Body of pancreas (tissue), 4 donors: ENCODE data around the gene LANCL2. TPM values are rescaled to one million over a fixed set of nuclear protein-coding genes. Genes with fewer than 3 reads are reported as not detected.

Experiments used
- ATAC-seq: fragments of 150-250 bp; one replicate; pipeline ENCODE4 v1.9.1; 2016
- DNase-seq, 4 donors: peaks; one replicate each; pipeline ENCODE4 v3.0.0-alpha.2; 2019
- H3K27ac ChIP-seq, 4 donors: fragments of 200-600 bp; sonication (generic); 1 replicate in 3 of 4; 2 replicates in 1 of 4; pipeline versions ENCODE4 v1.5.1 to v1.6.1; 2016 to 2019; ENCODE audit warnings: mild to moderate bottlenecking in 1 of 4, mixed read lengths in 1 of 4, moderate library complexity in 1 of 4
- H3K27me3 ChIP-seq, 2 donors: fragments of 200-600 bp; sonication (generic); one replicate each; pipeline ENCODE4 v1.6.0; 2016; ENCODE audit warnings: mild to moderate bottlenecking in 1 of 2
- H3K36me3 ChIP-seq, 2 donors: fragments of 200-600 bp; sonication (generic); replicated peaks in 1 of 2; 2 replicates each; pipeline ENCODE4 v1.5.1; 2016; ENCODE audit warnings: low read depth in 2 of 2; ENCODE audit not compliant: insufficient read depth in 1 of 2
- H3K4me1 ChIP-seq: fragments of 200-600 bp; sonication (generic); one replicate; pipeline ENCODE4 v1.6.0; 2016
- H3K4me3 ChIP-seq, 2 donors: fragments of 200-600 bp; sonication (generic); 1 replicate in 1 of 2; 2 replicates in 1 of 2; pipeline ENCODE4 v1.5.1; 2016 to 2019
- H3K9me3 ChIP-seq, 3 donors: fragments of 200-600 bp; sonication (generic); 1 replicate in 2 of 3; 2 replicates in 1 of 3; pipeline ENCODE4 v1.5.1; 2016
- CTCF ChIP-seq, 7 experiments: fragments of 450-650 bp in 4 of 7; fragments of 200-600 bp in 3 of 7; sonication (generic) in 3 of 7; IDR thresholded peaks; one replicate each; pipeline ENCODE4 v1.5.1; 2016 to 2019; ENCODE audit warnings: antibody characterized with exemption in 7 of 7
- POLR2A ChIP-seq, 3 donors: fragments of 450-650 bp; IDR thresholded peaks; one replicate each; pipeline ENCODE4 v1.6.1; 2016; ENCODE audit warnings: antibody characterized with exemption in 3 of 3, mild to moderate bottlenecking in 2 of 3
- WGBS, 2 donors: methylation state at CpG; one replicate each; pipeline ENCODE4 v1.1.5; 2017; 5-methylcytosine and 5-hydroxymethylcytosine counted together
- intact Hi-C: fragments of 100-400 bp; cut with DNase I; formaldehyde crosslinking; loops from one replicate; pipeline ENCODE4 v1.15.1; 2023
- total RNA-seq, 2 donors: library from RNA; depleted of rRNA; stranded (reverse); fragments of >200 nt; gene quantifications; one replicate each; pipeline ENCODE4 v1.1.0, GENCODE V29; 2016

Gene LANCL2
- total RNA-seq, 2 donors from 2014 or later: 4.4 to 10.9 TPM

- Histone ChIP-seq H3K9me3 (no peaks in the 10 kb centered on the region), H3K4me3 (no peak overlapping the region), H3K36me3 (no peaks in the 10 kb centered on the region), H3K27ac (no peak overlapping the region), H3K27me3 (no peaks in the 10 kb centered on the region), H3K4me1 (no peaks in the 10 kb centered on the region)
- ATAC-seq: no peak
- 83 to 88% methylated on average over 2 of the region's 2 CpGs for WGBS, 2 donors
- DNase-seq: no peak
- TF ChIP-seq POLR2A (IDR thresholded peaks at IDR 0.05): no peak
- no peak for TF ChIP-seq CTCF (IDR thresholded peaks at IDR 0.05)
- intact Hi-C loops: no loop called here
These were observed 9.1 kb downstream of the LANCL2 start for GRCh38 chr7:55374213-55374612.

- intact Hi-C loops: no loop called here
- H3K36me3 ChIP-seq: no peaks in the 10 kb centered on the region
- H3K4me1 ChIP-seq: no peaks in the 10 kb centered on the region
- no peaks in the 10 kb centered on the region for H3K9me3 ChIP-seq
- no peak for ATAC-seq
- no peak overlapping the region for H3K27ac ChIP-seq
- H3K27me3 ChIP-seq: no peaks in the 10 kb centered on the region
- no peak for TF ChIP-seq CTCF (IDR thresholded peaks at IDR 0.05)
- no peak for TF ChIP-seq POLR2A (IDR thresholded peaks at IDR 0.05)
- WGBS, 2 donors: 88% methylated on average over 4 of the region's 4 CpGs
- no peak overlapping the region for H3K4me3 ChIP-seq
- DNase-seq: no peak
These were observed 10.1 kb downstream of the LANCL2 start for GRCh38 chr7:55375237-55375636.

GRCh38 chr7:55377162-55377817 is 12.2 kb downstream of the LANCL2 start:
- 72 to 74% methylated on average over 4 of the region's 4 CpGs for WGBS, 2 donors
- no peaks in the 10 kb centered on the region for H3K9me3 ChIP-seq
- H3K27ac ChIP-seq: no peak overlapping the region
- intact Hi-C loops: no loop called here
- TF ChIP-seq POLR2A (IDR thresholded peaks at IDR 0.05): no peak
- TF ChIP-seq CTCF (IDR thresholded peaks at IDR 0.05): no peak
- no peaks in the 10 kb centered on the region for H3K27me3 ChIP-seq
- H3K4me3 ChIP-seq: no peak overlapping the region
- DNase-seq: no peak
- no peaks in the 10 kb centered on the region for H3K36me3 ChIP-seq
- no peak for ATAC-seq
- no peaks in the 10 kb centered on the region for H3K4me1 ChIP-seq

- 81 to 89% methylated on average over 3 of the region's 3 CpGs for WGBS, 2 donors
- TF ChIP-seq CTCF (IDR thresholded peaks at IDR 0.05): no peak
- TF ChIP-seq POLR2A (IDR thresholded peaks at IDR 0.05): no peak
- Histone ChIP-seq H3K9me3 (no peaks in the 10 kb centered on the region), H3K4me1 (no peaks in the 10 kb centered on the region), H3K27ac (no peak overlapping the region), H3K4me3 (no peak overlapping the region), H3K27me3 (no peaks in the 10 kb centered on the region), H3K36me3 (no peaks in the 10 kb centered on the region)
- intact Hi-C loops: no loop called here
- DNase-seq (no peak), ATAC-seq (no peak)
These were observed 14.1 kb downstream of the LANCL2 start for GRCh38 chr7:55379285-55379684.

GRCh38 chr7:55381189-55381588 is 16.1 kb downstream of the LANCL2 start:
- Histone ChIP-seq H3K27me3 (no peaks in the 10 kb centered on the region), H3K4me3 (no peak overlapping the region), H3K9me3 (peaks cover 0 to 4% (median 0%) of the 10 kb centered on the region in 3 donors), H3K36me3 (no peaks in the 10 kb centered on the region), H3K27ac (no peak overlapping the region), H3K4me1 (no peaks in the 10 kb centered on the region)
- DNase-seq (no peak), ATAC-seq (no peak)
- intact Hi-C loops: no loop called here
- 72 to 84% methylated on average over 6 of the region's 6 CpGs for WGBS, 2 donors
- TF ChIP-seq CTCF (IDR thresholded peaks at IDR 0.05) (no peak), POLR2A (IDR thresholded peaks at IDR 0.05) (no peak)
